NAMALWA (cell line): ENCODE results near the gene ATP8A2.
A peak's percentile ranks its signal among the peaks of the same experiment; 100 is the strongest.

ENCODE experiments used
- DNase-seq: peaks from one replicate; pipeline ENCODE4 v3.0.0-alpha.2; 2015; ENCODE audit warnings: low spot score

Gene ATP8A2

GRCh38 chr13:25632166-25632888 lies 260.6 kb downstream of the ATP8A2 start:
- no peak for DNase-seq

GRCh38 chr13:25633093-25633492 lies 261.3 kb downstream of the ATP8A2 start:
- DNase-seq, result no peak

- no peak for DNase-seq
These were observed 273.9 kb downstream of the ATP8A2 start for GRCh38 chr13:25645681-25646080.

- DNase-seq, result no peak
These were observed 277.3 kb downstream of the ATP8A2 start for GRCh38 chr13:25649001-25649633.

GRCh38 chr13:25652764-25653163 lies 281.0 kb downstream of the ATP8A2 start:
- no peak for DNase-seq

- no peak for DNase-seq
These were observed 282.5 kb downstream of the ATP8A2 start for GRCh38 chr13:25654322-25654721.

- DNase-seq, result no peak
These were observed 285.4 kb downstream of the ATP8A2 start for GRCh38 chr13:25657157-25657556.

GRCh38 chr13:25659091-25659795 lies 287.5 kb downstream of the ATP8A2 start:
- DNase-seq, result no peak

- DNase-seq, result no peak
These were observed 289.2 kb downstream of the ATP8A2 start for GRCh38 chr13:25660996-25661395.

- DNase-seq, result no peak
These were observed 290.7 kb downstream of the ATP8A2 start for GRCh38 chr13:25662516-25662915.

- no peak for DNase-seq
These were observed 296.6 kb downstream of the ATP8A2 start for GRCh38 chr13:25668345-25668744.

GRCh38 chr13:25673711-25674110 lies 301.9 kb downstream of the ATP8A2 start:
- no peak for DNase-seq

GRCh38 chr13:25674371-25674770 lies 302.6 kb downstream of the ATP8A2 start:
- DNase-seq, result no peak

- DNase-seq, result no peak
These were observed 303.3 kb downstream of the ATP8A2 start for GRCh38 chr13:25675060-25675459.

- DNase-seq, result no peak
These were observed 306.2 kb downstream of the ATP8A2 start for GRCh38 chr13:25677956-25678355.

- peak; percentile 3 for DNase-seq
These were observed 306.6 kb downstream of the ATP8A2 start for GRCh38 chr13:25678398-25678797.

- no peak for DNase-seq
These were observed 307.4 kb downstream of the ATP8A2 start for GRCh38 chr13:25679159-25679558.

GRCh38 chr13:25679936-25680335 lies 308.2 kb downstream of the ATP8A2 start:
- DNase-seq, result no peak

- no peak for DNase-seq
These were observed 310.5 kb downstream of the ATP8A2 start for GRCh38 chr13:25682276-25682675.

GRCh38 chr13:25683056-25683455 lies 311.3 kb downstream of the ATP8A2 start:
- no peak for DNase-seq

GRCh38 chr13:25683662-25684370 lies 312.0 kb downstream of the ATP8A2 start:
- no peak for DNase-seq

- DNase-seq, result no peak
These were observed 312.7 kb downstream of the ATP8A2 start for GRCh38 chr13:25684491-25684890.
